Central memory CD8-positive, alpha-beta T cell (primary cell): Measurements from ENCODE around the gene STAB2.
"Not testable (repeated sequence)": the region's sequence is repeated elsewhere in the genome, so short reads cannot be mapped to it uniquely, and the experiment has no call there.

Source experiments
- ATAC-seq: fragments of 150-1000 bp; cut with Tn5 transposase; replicated peaks from 2 replicates; pipeline ENCODE4 v1.10.0; 2022; ENCODE audit warnings: mild to moderate bottlenecking, moderate FRiP score, moderate number of reproducible peaks; ENCODE audit not compliant: poor library complexity, severe bottlenecking; ENCODE audit errors: extremely low read depth
- DNase-seq, 2 donors: peaks; one replicate each; pipeline ENCODE4 v3.0.0; 2021; ENCODE audit warnings: low spot score in 2 of 2
- H3K27ac Mint-ChIP-seq: one replicate; pipeline ENCODE4 v1.8.0; 2022; ENCODE audit warnings: low read depth, mild to moderate bottlenecking, moderate library complexity, mixed read lengths
- H3K27me3 Mint-ChIP-seq: one replicate; pipeline ENCODE4 v1.8.0; 2022; ENCODE audit warnings: mixed read lengths
- H3K36me3 Mint-ChIP-seq: one replicate; pipeline ENCODE4 v1.8.0; 2022; ENCODE audit warnings: mild to moderate bottlenecking, moderate library complexity, mixed read lengths; ENCODE audit not compliant: insufficient read depth
- H3K4me1 Mint-ChIP-seq: one replicate; pipeline ENCODE4 v1.8.0; 2022; ENCODE audit warnings: mixed read lengths
- H3K4me3 Mint-ChIP-seq: one replicate; pipeline ENCODE4 v1.8.0; 2022; ENCODE audit warnings: mild to moderate bottlenecking, moderate library complexity, mixed read lengths
- H3K9me3 Mint-ChIP-seq: one replicate; pipeline ENCODE4 v1.8.0; 2022; ENCODE audit warnings: mixed read lengths

Gene STAB2

GRCh38 chr12:103640410-103640809 is 53.3 kb downstream of the STAB2 start:
- ATAC-seq, result no peak
- no peak overlapping the region for H3K27ac Mint-ChIP-seq
- no peak overlapping the region for H3K4me3 Mint-ChIP-seq
- H3K36me3 Mint-ChIP-seq, result no peaks in the 10 kb centered on the region
- no peaks in the 10 kb centered on the region for H3K27me3 Mint-ChIP-seq
- no peak for DNase-seq
- H3K4me1 Mint-ChIP-seq, result no peaks in the 10 kb centered on the region
- H3K9me3 Mint-ChIP-seq, result no peaks in the 10 kb centered on the region

GRCh38 chr12:103640831-103641230 is 53.8 kb downstream of the STAB2 start:
- Mint-ChIP-seq H3K4me3 (no peak overlapping the region), H3K36me3 (no peaks in the 10 kb centered on the region), H3K9me3 (no peaks in the 10 kb centered on the region), H3K27me3 (no peaks in the 10 kb centered on the region), H3K27ac (no peak overlapping the region), H3K4me1 (no peaks in the 10 kb centered on the region)
- DNase-seq (no peak), ATAC-seq (no peak)

GRCh38 chr12:103642240-103642864 is 55.3 kb downstream of the STAB2 start:
- DNase-seq (no peak), ATAC-seq (no peak)
- Mint-ChIP-seq H3K4me1 (no peaks in the 10 kb centered on the region), H3K27ac (no peak overlapping the region), H3K4me3 (no peak overlapping the region), H3K27me3 (peaks cover 12% of the 10 kb centered on the region), H3K36me3 (no peaks in the 10 kb centered on the region), H3K9me3 (no peaks in the 10 kb centered on the region)

GRCh38 chr12:103645202-103645601 is 58.1 kb downstream of the STAB2 start:
- no peaks in the 10 kb centered on the region for H3K36me3 Mint-ChIP-seq
- DNase-seq, result no peak
- H3K27me3 Mint-ChIP-seq, result peaks cover 24% of the 10 kb centered on the region
- ATAC-seq, result no peak
- no peak overlapping the region for H3K27ac Mint-ChIP-seq
- H3K9me3 Mint-ChIP-seq, result no peaks in the 10 kb centered on the region
- H3K4me1 Mint-ChIP-seq, result no peaks in the 10 kb centered on the region
- H3K4me3 Mint-ChIP-seq, result no peak overlapping the region

- DNase-seq (no peak), ATAC-seq (no peak)
- peaks cover 24% of the 10 kb centered on the region for H3K27me3 Mint-ChIP-seq
- no peaks in the 10 kb centered on the region for H3K4me1 Mint-ChIP-seq
- H3K9me3 Mint-ChIP-seq, result no peaks in the 10 kb centered on the region
- H3K36me3 Mint-ChIP-seq, result no peaks in the 10 kb centered on the region
- no peak overlapping the region for H3K27ac Mint-ChIP-seq
- no peak overlapping the region for H3K4me3 Mint-ChIP-seq
These were observed 60.2 kb downstream of the STAB2 start for GRCh38 chr12:103647267-103647666.

GRCh38 chr12:103652808-103653207 is 65.7 kb downstream of the STAB2 start:
- no peaks in the 10 kb centered on the region for H3K4me1 Mint-ChIP-seq
- no peak overlapping the region for H3K27ac Mint-ChIP-seq
- ATAC-seq (no peak), DNase-seq (no peak)
- peaks cover 2% of the 10 kb centered on the region for H3K36me3 Mint-ChIP-seq
- H3K9me3 Mint-ChIP-seq, result no peaks in the 10 kb centered on the region
- no peak overlapping the region for H3K4me3 Mint-ChIP-seq
- peaks cover 23% of the 10 kb centered on the region for H3K27me3 Mint-ChIP-seq

GRCh38 chr12:103653568-103654173 is 66.6 kb downstream of the STAB2 start:
- ATAC-seq, H3K9me3 Mint-ChIP-seq, H3K4me3 Mint-ChIP-seq, H3K36me3 Mint-ChIP-seq, DNase-seq, H3K27ac Mint-ChIP-seq, H3K4me1 Mint-ChIP-seq: not testable (repeated sequence)
- peaks cover 24% of the 10 kb centered on the region for H3K27me3 Mint-ChIP-seq

- Mint-ChIP-seq H3K9me3 (no peaks in the 10 kb centered on the region), H3K27ac (no peak overlapping the region), H3K27me3 (peaks cover 25% of the 10 kb centered on the region), H3K4me3 (no peak overlapping the region), H3K36me3 (peaks cover 2% of the 10 kb centered on the region), H3K4me1 (no peaks in the 10 kb centered on the region)
- DNase-seq (no peak), ATAC-seq (no peak)
These were observed 67.7 kb downstream of the STAB2 start for GRCh38 chr12:103654816-103655215.

- H3K27ac Mint-ChIP-seq, result no peak overlapping the region
- peaks cover 33% of the 10 kb centered on the region for H3K27me3 Mint-ChIP-seq
These were observed 69.2 kb downstream of the STAB2 start for GRCh38 chr12:103656291-103656690.

GRCh38 chr12:103657331-103657730 is 70.3 kb downstream of the STAB2 start:
- no peak for ATAC-seq
- Mint-ChIP-seq H3K4me3 (no peak overlapping the region), H3K4me1 (no peaks in the 10 kb centered on the region), H3K27ac (no peak overlapping the region), H3K27me3 (peaks cover 44% of the 10 kb centered on the region), H3K36me3 (peaks cover 2% of the 10 kb centered on the region), H3K9me3 (no peaks in the 10 kb centered on the region)
- no peak for DNase-seq

More at GRCh38 chr12:103656291-103656690, 69.2 kb downstream of the STAB2 start:
- Mint-ChIP-seq H3K36me3 (peaks cover 2% of the 10 kb centered on the region), H3K9me3 (no peaks in the 10 kb centered on the region), H3K4me3 (no peak overlapping the region), H3K4me1 (no peaks in the 10 kb centered on the region)
- DNase-seq, result no peak
- ATAC-seq, result no peak

- Mint-ChIP-seq H3K27me3 (peaks cover 71% of the 10 kb centered on the region), H3K36me3 (no peaks in the 10 kb centered on the region), H3K27ac (no peak overlapping the region), H3K9me3 (no peaks in the 10 kb centered on the region), H3K4me3 (no peak overlapping the region), H3K4me1 (no peaks in the 10 kb centered on the region)
- DNase-seq, result no peak
- ATAC-seq, result no peak
These were observed 77.6 kb downstream of the STAB2 start for GRCh38 chr12:103664626-103665025.

GRCh38 chr12:103665971-103666370 is 78.9 kb downstream of the STAB2 start:
- no peak for DNase-seq
- Mint-ChIP-seq H3K9me3 (no peaks in the 10 kb centered on the region), H3K27ac (no peak overlapping the region), H3K4me3 (no peak overlapping the region), H3K27me3 (peaks cover 67% of the 10 kb centered on the region), H3K36me3 (no peaks in the 10 kb centered on the region), H3K4me1 (no peaks in the 10 kb centered on the region)
- no peak for ATAC-seq

GRCh38 chr12:103667125-103667524 is 80.1 kb downstream of the STAB2 start:
- H3K36me3 Mint-ChIP-seq, result no peaks in the 10 kb centered on the region
- no peaks in the 10 kb centered on the region for H3K9me3 Mint-ChIP-seq
- DNase-seq (no peak), ATAC-seq (no peak)
- H3K27ac Mint-ChIP-seq, result no peak overlapping the region
- H3K4me1 Mint-ChIP-seq, result no peaks in the 10 kb centered on the region
- H3K27me3 Mint-ChIP-seq, result peaks cover 56% of the 10 kb centered on the region
- no peak overlapping the region for H3K4me3 Mint-ChIP-seq
